HG03469 (cell line): Measurements from ENCODE around the gene ABCA2.

Source experiments
- ATAC-seq: cut with Tn5 transposase; IDR thresholded peaks from one replicate; pipeline ENCODE4 v1.9.1; 2021; ENCODE audit warnings: mild to moderate bottlenecking, moderate library complexity, moderate number of reproducible peaks; ENCODE audit not compliant: unreplicated experiment

The ABCA2 gene

GRCh38 chr9:137030538-137031527 lies 2.8 kb upstream of the ABCA2 start:
- no peak for ATAC-seq

GRCh38 chr9:137030006-137030405 lies 2.0 kb upstream of the ABCA2 start:
- no peak for ATAC-seq

- ATAC-seq, result no peak
Observed at GRCh38 chr9:137029058-137029936, 1.3 kb upstream of the ABCA2 start.

- no peak for ATAC-seq
Observed at GRCh38 chr9:137028263-137029057, 423 bp upstream of the ABCA2 start.

GRCh38 chr9:137026828-137027227 lies 1.2 kb downstream of the ABCA2 start:
- ATAC-seq, result no peak

- no peak for ATAC-seq
Observed at GRCh38 chr9:137026384-137026783, 1.7 kb downstream of the ABCA2 start.

GRCh38 chr9:137025517-137025966 lies 2.5 kb downstream of the ABCA2 start:
- ATAC-seq, result no peak

- no peak for ATAC-seq
Observed at GRCh38 chr9:137023583-137023991, 4.5 kb downstream of the ABCA2 start.

GRCh38 chr9:137023157-137023556 lies 4.9 kb downstream of the ABCA2 start:
- ATAC-seq, result no peak

- ATAC-seq, result no peak
Observed at GRCh38 chr9:137022662-137023008, 5.4 kb downstream of the ABCA2 start.

GRCh38 chr9:137021979-137022661 lies 5.9 kb downstream of the ABCA2 start:
- peak; percentile 42 for ATAC-seq

GRCh38 chr9:137021568-137021978 lies 6.5 kb downstream of the ABCA2 start:
- ATAC-seq, result no peak

- ATAC-seq, result no peak
Observed at GRCh38 chr9:137020771-137021567, 7.1 kb downstream of the ABCA2 start.

GRCh38 chr9:137019891-137020683 lies 8.0 kb downstream of the ABCA2 start:
- ATAC-seq, result no peak

GRCh38 chr9:137018761-137019559 lies 9.1 kb downstream of the ABCA2 start:
- no peak for ATAC-seq

GRCh38 chr9:137017791-137018497 lies 10.1 kb downstream of the ABCA2 start:
- no peak for ATAC-seq

- no peak for ATAC-seq
Observed at GRCh38 chr9:137017071-137017470, 11.0 kb downstream of the ABCA2 start.
